ENCODE data around the gene RPS25. TPM values are rescaled to one million over a fixed set of nuclear protein-coding genes. Genes with fewer than 3 reads are reported as not detected.

Gene RPS25
- total RNA-seq, 1 experiment from 2014 or later, result 1,450 TPM

GRCh38 chr11:119006656-119007055, 11.5 kb downstream of the RPS25 start:
- Histone ChIP-seq H4K5ac (ENCODE audit: insufficient read length, low read depth, low read length) (no peak overlapping the region), H3K79me1 (ENCODE audit: insufficient read depth, low read depth, low read length, poor library complexity, severe bottlenecking) (no peaks in the 10 kb centered on the region), H3K27me3 (ENCODE audit: insufficient read depth, low read length) (no peaks in the 10 kb centered on the region), H3K4ac (ENCODE audit: low read depth, low read length) (no peak overlapping the region), H3K9ac (ENCODE audit: extremely low read depth, insufficient read length, low read length) (no peak overlapping the region), H3K56ac (ENCODE audit: insufficient read length, low read depth, low read length) (no peak overlapping the region), H3K9me3 (ENCODE audit: control insufficient read depth, low read depth, low read length) (no peaks in the 10 kb centered on the region), H3K23ac (ENCODE audit: insufficient read length, low read depth, low read length) (no peak overlapping the region), H4K91ac (ENCODE audit: insufficient read length, low read depth, low read length) (no peak overlapping the region), H4K20me1 (ENCODE audit: control insufficient read depth, insufficient read depth, insufficient read length) (no peaks in the 10 kb centered on the region), H3K23me2 (ENCODE audit: insufficient read length, low read depth, low read length, poor library complexity, severe bottlenecking) (no peaks in the 10 kb centered on the region), H3K18ac (ENCODE audit: insufficient read length, low read depth, low read length) (no peak overlapping the region), H4K8ac (replicated peaks; ENCODE audit: insufficient read length, low read depth, low read length) (no peak overlapping the region), H2AFZ (ENCODE audit: low read length) (no peak overlapping the region), H3T11ph (ENCODE audit: low read length) (no peak overlapping the region), H3K4me2 (ENCODE audit: insufficient read depth, insufficient read length, low read length) (no peak overlapping the region), H3K27ac (ENCODE audit: insufficient read length, low read depth, low read length) (no peak overlapping the region), H2BK120ac (ENCODE audit: low read depth, low read length, poor library complexity, severe bottlenecking) (no peak overlapping the region), H2AK5ac (ENCODE audit: insufficient read length, low read length) (no peak overlapping the region), H2BK20ac (ENCODE audit: low read depth, low read length, poor library complexity, severe bottlenecking) (no peak overlapping the region), H3K14ac (ENCODE audit: insufficient read depth, low read length) (no peak overlapping the region), H3K79me2 (ENCODE audit: insufficient read depth, low read length) (no peaks in the 10 kb centered on the region), H2BK15ac (ENCODE audit: low read depth, low read length) (no peak overlapping the region), H3K4me1 (ENCODE audit: insufficient read depth, low read length) (no peaks in the 10 kb centered on the region), H2BK5ac (ENCODE audit: insufficient read length, low read length) (no peak overlapping the region), H2BK12ac (ENCODE audit: insufficient read length, low read depth, low read length) (no peak overlapping the region)
- Mint-ChIP-seq H3K9me3 (no peaks in the 10 kb centered on the region), H3K27me3 (ENCODE audit: low read depth) (no peaks in the 10 kb centered on the region), H3K27ac (no peak overlapping the region), H3K4me1 (no peaks in the 10 kb centered on the region), H3K36me3 (ENCODE audit: insufficient read depth in 1 of 3, low read depth in 3 of 3) (peaks cover 32 to 81% (median 57%) of the 10 kb centered on the region in 3 experiments; a peak in 6 of 7 replicates), H3K4me3 (no peak overlapping the region; a peak in 1 of 5 replicates)
- no CpG with 5 or more reads among the region's 4 CpGs for WGBS (ENCODE audit: extremely low coverage, insufficient read length, low lambda C conversion rate)
- DNase-seq, result no peak
- no peak for TF ChIP-seq CTCF (conservative IDR thresholded peaks at IDR 0.05)
